GM13977 (cell line): ENCODE measurements around the gene ASPSCR1.

Source experiments
- DNase-seq: peaks from one replicate; pipeline ENCODE4 v3.0.0; 2012; ENCODE audit warnings: low spot score
- in situ Hi-C: fragments of 300-500 bp; cut with MboI; formaldehyde crosslinking; loops from one replicate; pipeline ENCODE4 v1.12.0; 2022; ENCODE audit warnings: low sequenced_read_pairs, low pct_unique_long_range_greater_than_20kb, mixed read lengths, inconsistent platforms; ENCODE audit not compliant: unreplicated experiment
- TF ChIP-seq, protein P1 (sequence below): IDR thresholded peaks from 2 replicates; pipeline ENCODE4 v1.5.1; 2012; ENCODE audit warnings: mild to moderate bottlenecking, control low read depth; ENCODE audit not compliant: insufficient read depth; ENCODE audit errors: extremely low read depth, missing control alignments

The ASPSCR1 gene

GRCh38 chr17:81935709-81936084 is 41.7 kb upstream of the ASPSCR1 start:
- in situ Hi-C loops: no loop called here
- DNase-seq: no peak
- TF ChIP-seq, protein P1, sequence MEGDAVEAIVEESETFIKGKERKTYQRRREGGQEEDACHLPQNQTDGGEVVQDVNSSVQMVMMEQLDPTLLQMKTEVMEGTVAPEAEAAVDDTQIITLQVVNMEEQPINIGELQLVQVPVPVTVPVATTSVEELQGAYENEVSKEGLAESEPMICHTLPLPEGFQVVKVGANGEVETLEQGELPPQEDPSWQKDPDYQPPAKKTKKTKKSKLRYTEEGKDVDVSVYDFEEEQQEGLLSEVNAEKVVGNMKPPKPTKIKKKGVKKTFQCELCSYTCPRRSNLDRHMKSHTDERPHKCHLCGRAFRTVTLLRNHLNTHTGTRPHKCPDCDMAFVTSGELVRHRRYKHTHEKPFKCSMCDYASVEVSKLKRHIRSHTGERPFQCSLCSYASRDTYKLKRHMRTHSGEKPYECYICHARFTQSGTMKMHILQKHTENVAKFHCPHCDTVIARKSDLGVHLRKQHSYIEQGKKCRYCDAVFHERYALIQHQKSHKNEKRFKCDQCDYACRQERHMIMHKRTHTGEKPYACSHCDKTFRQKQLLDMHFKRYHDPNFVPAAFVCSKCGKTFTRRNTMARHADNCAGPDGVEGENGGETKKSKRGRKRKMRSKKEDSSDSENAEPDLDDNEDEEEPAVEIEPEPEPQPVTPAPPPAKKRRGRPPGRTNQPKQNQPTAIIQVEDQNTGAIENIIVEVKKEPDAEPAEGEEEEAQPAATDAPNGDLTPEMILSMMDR: no peak

DNA sequence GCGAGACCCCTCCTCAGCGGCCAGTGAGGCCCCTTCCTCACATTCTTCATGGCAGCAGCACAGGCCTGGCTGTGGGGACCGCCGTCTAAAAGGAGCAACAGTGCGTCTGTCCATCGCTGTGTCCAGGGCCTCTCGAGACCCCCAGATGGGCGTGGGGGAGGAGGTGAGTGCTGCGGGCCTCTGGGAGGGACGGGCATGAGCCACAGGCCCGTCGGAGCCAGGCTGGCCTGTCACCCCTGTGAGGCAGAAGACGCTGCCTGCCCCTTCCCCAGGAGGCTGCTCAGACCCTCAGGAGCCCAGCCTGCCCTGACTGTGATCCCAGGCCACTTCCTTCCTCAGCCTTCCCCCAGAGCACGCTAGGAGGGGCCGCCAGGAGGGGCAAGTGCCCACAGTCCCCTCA is 38.2 kb upstream of the ASPSCR1 start:
- TF ChIP-seq, protein P1: no peak
- in situ Hi-C loops: no loop called here
- no peak for DNase-seq

DNA sequence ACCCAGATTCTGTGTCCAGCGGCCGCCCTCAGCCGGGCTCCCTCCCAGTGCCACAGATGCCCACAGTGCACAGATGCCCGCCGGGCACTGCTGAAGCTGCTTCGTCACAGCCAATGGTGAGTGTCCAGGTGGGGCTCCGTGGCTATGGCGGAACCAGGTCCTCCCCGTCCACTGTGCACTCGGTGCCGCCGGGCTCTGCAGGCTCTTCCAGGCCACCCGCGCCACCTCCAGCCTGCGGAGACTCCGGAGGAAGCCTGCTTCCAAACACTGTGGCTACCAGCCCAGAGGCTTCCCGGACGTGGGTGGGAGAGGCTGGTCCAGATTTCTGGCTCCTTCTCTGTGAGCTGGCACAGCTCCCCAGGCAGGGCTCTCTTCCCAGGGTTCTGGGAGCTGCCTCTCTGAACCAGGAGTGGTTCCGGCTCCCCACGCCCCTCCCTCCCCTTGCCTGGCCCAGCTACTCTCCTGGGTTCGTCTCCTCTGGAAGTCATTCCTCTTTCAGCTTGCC is 37.5 kb upstream of the ASPSCR1 start:
- in situ Hi-C loops: no loop called here
- TF ChIP-seq, protein P1: no peak
- DNase-seq: no peak

DNA sequence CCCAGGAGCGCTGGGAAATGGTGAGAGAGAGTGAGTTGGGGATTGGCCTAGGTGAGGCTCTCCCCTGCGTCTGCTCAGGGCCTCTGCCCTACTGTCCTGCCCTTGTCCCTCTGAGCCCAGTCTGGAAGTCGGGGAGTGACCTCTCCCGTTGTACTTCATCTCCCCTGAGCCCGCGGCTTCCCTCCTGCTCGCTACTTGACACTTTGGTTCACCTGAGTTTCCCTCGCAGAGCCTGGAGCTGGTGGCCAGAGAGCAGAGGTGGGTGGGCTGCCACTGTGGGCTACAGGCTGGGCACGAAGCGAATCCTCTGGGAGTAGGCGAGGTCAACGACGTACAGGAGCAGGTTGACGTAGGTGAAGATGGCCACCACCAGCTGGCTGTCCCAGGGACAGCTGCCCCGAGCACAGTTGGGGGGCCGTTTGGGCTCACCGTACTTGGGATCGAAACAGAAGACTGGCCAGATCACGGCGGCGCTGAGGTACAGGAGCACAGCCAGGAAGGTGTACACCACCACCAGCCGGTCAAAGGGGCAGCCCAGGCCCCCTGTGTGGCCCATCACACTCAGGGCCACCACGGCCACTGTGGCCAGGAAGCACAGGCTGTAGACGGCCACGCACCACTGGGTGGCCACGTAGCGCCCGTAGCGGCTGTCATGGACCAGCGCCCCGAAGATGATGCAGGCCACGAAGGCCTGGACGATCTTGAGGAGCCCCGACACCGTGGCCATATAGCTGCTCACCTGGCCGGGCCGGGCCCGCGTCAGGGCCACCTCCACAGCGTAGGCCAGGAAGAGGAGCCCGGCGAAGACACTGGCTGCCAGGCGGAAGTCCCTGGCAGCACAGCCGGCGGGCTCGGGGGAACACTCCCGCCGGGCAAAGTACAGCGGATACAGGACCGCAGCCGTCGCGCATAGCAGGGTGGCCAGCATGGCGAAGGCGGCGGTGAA is 36.6 kb upstream of the ASPSCR1 start:
- in situ Hi-C loops: no loop called here
- no peak for DNase-seq
- TF ChIP-seq, protein P1: no peak

DNA sequence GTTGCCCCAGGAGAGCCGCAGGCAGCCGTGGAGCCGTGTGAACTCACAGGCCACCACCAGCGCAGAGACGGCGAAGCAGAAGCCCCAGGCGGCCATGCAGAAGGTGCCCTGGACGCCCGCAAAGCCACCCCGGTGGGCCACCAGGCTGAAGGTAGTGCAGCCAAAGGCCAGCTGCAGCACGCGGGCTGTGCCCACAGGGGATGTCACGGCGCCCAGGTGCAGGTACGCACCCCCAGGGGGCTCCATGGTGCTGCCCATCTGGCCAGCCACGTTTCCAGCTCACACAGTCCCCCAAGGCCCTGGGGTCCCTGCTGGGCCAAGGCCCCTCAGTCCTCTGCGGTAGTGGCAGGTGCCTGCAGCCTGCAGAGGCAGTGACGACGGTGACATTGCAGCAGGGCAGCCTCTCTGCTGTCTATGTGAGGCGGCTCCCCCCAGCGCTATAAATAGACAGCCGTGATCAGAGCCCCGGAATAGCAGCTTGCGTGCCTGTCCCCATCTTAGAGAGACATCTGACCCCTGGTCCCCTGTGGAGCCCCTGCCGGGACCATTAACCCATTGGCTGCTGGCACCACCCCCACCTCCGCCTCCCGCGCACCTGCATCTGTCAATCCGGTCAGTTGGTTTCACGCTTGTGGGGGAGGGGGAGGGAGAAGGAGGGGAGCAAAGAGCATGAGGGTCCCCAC is 35.8 kb upstream of the ASPSCR1 start:
- TF ChIP-seq, protein P1: no peak
- no peak for DNase-seq
- in situ Hi-C loops: no loop called here

- in situ Hi-C loops: no loop called here
- TF ChIP-seq, protein P1: no peak
- no peak for DNase-seq
These were observed 35.3 kb upstream of the ASPSCR1 start for GRCh38 chr17:81942167-81942553.
